Left colon (tissue), 2 donors: ENCODE results near the gene PDILT. TPM values are rescaled to one million over a fixed set of nuclear protein-coding genes. Genes with fewer than 3 reads are reported as not detected.
"Not testable (repeated sequence)": the region's sequence is repeated elsewhere in the genome, so short reads cannot be mapped to it uniquely, and the experiment has no call there.

ENCODE experiments used
- ATAC-seq: fragments of 200-7000 bp; cut with Tn5 transposase; one replicate; pipeline ENCODE4 v1.9.1; 2020; ENCODE audit warnings: mild to moderate bottlenecking, moderate library complexity
- DNase-seq, 2 donors: peaks; one replicate each; pipeline ENCODE4 v3.0.0-alpha.2; 2020
- intact Hi-C, 2 donors: fragments of 100-400 bp; cut with DNase I in 1 of 2; cut with micrococcal nuclease in 1 of 2; formaldehyde crosslinking; loops; one replicate each; pipeline versions ENCODE4 v1.11.2 to v1.14.0; 2022; cut with DNase I, micrococcal nuclease
- long read RNA-seq: library from polyadenylated mRNA; unstranded; transcript quantifications from one replicate; pipeline ENCODE4 v2.0.0, GENCODE V29; 2021
- total RNA-seq, 2 donors: library from RNA; stranded (reverse); fragmentation: NEBNext Ultra II Directional; extraction: Animal tissue kit (Norgen Biotek cat#: 25700); gene quantifications; one replicate each; pipeline ENCODE4 v1.2.1, GENCODE V29; 2021
- donor health status: DM: no; HTN: no; CAD: no.
- donor health status: DM: yes; HTN: yes; CAD: no.

PDILT gene
- total RNA-seq, result not detected
- long read RNA-seq, result 0 reads

- ATAC-seq (no peak), DNase-seq (no peak)
- intact Hi-C loops, result no loop called here
Measured at GRCh38 chr16:20404637-20405036, at the start of gene PDILT. Gene PDILT (minus strand): TSS chr16:20404737. CDS start chr16:20399300, 5,437 bp downstream.

GRCh38 chr16:20453633-20454032 is 49.1 kb upstream of the PDILT start:
- ATAC-seq, intact Hi-C loops: not testable (repeated sequence)

GRCh38 chr16:20451364-20451763 is 46.8 kb upstream of the PDILT start, which contains the start of gene ACSM2A:
Gene ACSM2A (plus strand): TSS chr16:20451521. CDS start chr16:20460115, 8,594 bp downstream.
- intact Hi-C loops, ATAC-seq, DNase-seq: not testable (repeated sequence)

More at GRCh38 chr16:20453633-20454032, 49.1 kb upstream of the PDILT start:
- not testable (repeated sequence) for DNase-seq

- intact Hi-C loops, DNase-seq, ATAC-seq: not testable (repeated sequence)
Measured at GRCh38 chr16:20446652-20447393, 42.3 kb upstream of the PDILT start.

GRCh38 chr16:20441859-20442258 is 37.3 kb upstream of the PDILT start:
- ATAC-seq, intact Hi-C loops, DNase-seq: not testable (repeated sequence)

- intact Hi-C loops, result no loop called here
- ATAC-seq (no peak), DNase-seq (no peak)
Measured at GRCh38 chr16:20441191-20441590, 36.7 kb upstream of the PDILT start.

GRCh38 chr16:20440731-20441130 is 36.2 kb upstream of the PDILT start:
- ATAC-seq, DNase-seq, intact Hi-C loops: not testable (repeated sequence)

GRCh38 chr16:20439820-20440231 is 35.3 kb upstream of the PDILT start:
- ATAC-seq, DNase-seq, intact Hi-C loops: not testable (repeated sequence)

- intact Hi-C loops, ATAC-seq, DNase-seq: not testable (repeated sequence)
Measured at GRCh38 chr16:20438950-20439349, 34.4 kb upstream of the PDILT start.

GRCh38 chr16:20430948-20431347 is 26.4 kb upstream of the PDILT start:
- intact Hi-C loops, result no loop called here
- no peak for DNase-seq

GRCh38 chr16:20430480-20430879 is 25.9 kb upstream of the PDILT start:
- ATAC-seq, intact Hi-C loops, DNase-seq: not testable (repeated sequence)

More at GRCh38 chr16:20430948-20431347, 26.4 kb upstream of the PDILT start:
- ATAC-seq, result no peak

- ATAC-seq, DNase-seq, intact Hi-C loops: not testable (repeated sequence)
Measured at GRCh38 chr16:20429499-20429898, 25.0 kb upstream of the PDILT start.

GRCh38 chr16:20427401-20427797 is 22.9 kb upstream of the PDILT start:
- DNase-seq, ATAC-seq, intact Hi-C loops: not testable (repeated sequence)

GRCh38 chr16:20424129-20424866 is 19.8 kb upstream of the PDILT start:
- DNase-seq (no peak), ATAC-seq (no peak)
- intact Hi-C loops, result no loop called here

GRCh38 chr16:20423772-20424128 is 19.2 kb upstream of the PDILT start:
- DNase-seq, ATAC-seq, intact Hi-C loops: not testable (repeated sequence)

- DNase-seq, ATAC-seq, intact Hi-C loops: not testable (repeated sequence)
Measured at GRCh38 chr16:20421748-20422147, 17.2 kb upstream of the PDILT start.

- ATAC-seq, intact Hi-C loops: not testable (repeated sequence)
Measured at GRCh38 chr16:20419093-20419492, 14.6 kb upstream of the PDILT start.

GRCh38 chr16:20415541-20415940 is 11.0 kb upstream of the PDILT start:
- intact Hi-C loops, result no loop called here
- ATAC-seq, result no peak
- DNase-seq, result no peak

More at GRCh38 chr16:20419093-20419492, 14.6 kb upstream of the PDILT start:
- not testable (repeated sequence) for DNase-seq

- ATAC-seq (no peak), DNase-seq (no peak)
- intact Hi-C loops, result no loop called here
Measured at GRCh38 chr16:20411055-20411454, 6.5 kb upstream of the PDILT start.
